SKM-1 (cell line): ENCODE measurements around the gene DCHS2.

Experiments
- DNase-seq: peaks from one replicate; lab custom pipeline; 2025; ENCODE audit not compliant: unreplicated experiment; lab: John Stamatoyannopoulos, UW

DCHS2 gene

GRCh38 chr4:154329268-154329868 is 162.2 kb downstream of the DCHS2 start:
- no peak for DNase-seq

GRCh38 chr4:154328030-154328429 is 163.6 kb downstream of the DCHS2 start:
- DNase-seq: no peak

GRCh38 chr4:154320521-154320920 is 171.1 kb downstream of the DCHS2 start:
- no peak for DNase-seq

- DNase-seq: no peak
Measured at GRCh38 chr4:154319736-154320135, 171.9 kb downstream of the DCHS2 start.

- DNase-seq: no peak
Measured at GRCh38 chr4:154317201-154317999, 174.2 kb downstream of the DCHS2 start.

- no peak for DNase-seq
Measured at GRCh38 chr4:154315741-154316140, 175.9 kb downstream of the DCHS2 start.

- no peak for DNase-seq
Measured at GRCh38 chr4:154314248-154314647, 177.4 kb downstream of the DCHS2 start.

GRCh38 chr4:154313004-154313585 is 178.5 kb downstream of the DCHS2 start:
- no peak for DNase-seq

GRCh38 chr4:154312246-154312645 is 179.4 kb downstream of the DCHS2 start:
- no peak for DNase-seq

- DNase-seq: no peak
Measured at GRCh38 chr4:154310578-154310977, 181.0 kb downstream of the DCHS2 start.

GRCh38 chr4:154308207-154308606 is 183.4 kb downstream of the DCHS2 start:
- no peak for DNase-seq

- DNase-seq: no peak
Measured at GRCh38 chr4:154307451-154307850, 184.1 kb downstream of the DCHS2 start.

- DNase-seq: no peak
Measured at GRCh38 chr4:154305616-154306015, 186.0 kb downstream of the DCHS2 start.

GRCh38 chr4:154304679-154305078 is 186.9 kb downstream of the DCHS2 start:
- no peak for DNase-seq

- no peak for DNase-seq
Measured at GRCh38 chr4:154294652-154295350, 196.8 kb downstream of the DCHS2 start.

- no peak for DNase-seq
Measured at GRCh38 chr4:154293427-154293826, 198.2 kb downstream of the DCHS2 start.

- DNase-seq: no peak
Measured at GRCh38 chr4:154292589-154292988, 199.0 kb downstream of the DCHS2 start.

GRCh38 chr4:154277172-154277571 is 214.4 kb downstream of the DCHS2 start:
- no peak for DNase-seq

GRCh38 chr4:154276496-154276895 is 215.1 kb downstream of the DCHS2 start:
- DNase-seq: no peak

GRCh38 chr4:154254999-154255398 is 236.6 kb downstream of the DCHS2 start:
- DNase-seq: no peak

- DNase-seq: no peak
Measured at GRCh38 chr4:154234576-154234975, 257.0 kb downstream of the DCHS2 start.
